Measurements from ENCODE around the gene TMX1. TPM values are rescaled to one million over a fixed set of nuclear protein-coding genes. Genes with fewer than 3 reads are reported as not detected.

The TMX1 gene
- total and polyA plus RNA-seq, 5 donors = 4.3 to 12.5 (median 9.9) TPM

GRCh38 chr14:51242545-51243490 lies 2.8 kb downstream of the TMX1 start:
- H3K27ac ChIP-seq (ENCODE audit: low read length) = no peak overlapping the region
- H3K9me3 ChIP-seq (ENCODE audit: control insufficient read depth, low read length) = no peaks in the 10 kb centered on the region
- ATAC-seq = no peak
- no peaks in the 10 kb centered on the region for H3K27me3 ChIP-seq (ENCODE audit: control insufficient read depth, insufficient read depth)
- intact Hi-C loops (cut with DNase I) = no loop called here
- H3K4me3 ChIP-seq (ENCODE audit: low read length) = no peak overlapping the region
- peaks cover 2% of the 10 kb centered on the region for H3K4me1 ChIP-seq (ENCODE audit: control insufficient read depth, insufficient read depth, low read length)
- 63% methylated on average over 7 of the region's 7 CpGs for WGBS
- DNase-seq = no peak

- Histone ChIP-seq H3K4me3 (ENCODE audit: low read length) (no peak overlapping the region), H3K27ac (ENCODE audit: low read length) (no peak overlapping the region), H3K4me1 (ENCODE audit: control insufficient read depth, insufficient read depth, low read length) (peaks cover 2% of the 10 kb centered on the region), H3K9me3 (ENCODE audit: control insufficient read depth, low read length) (no peaks in the 10 kb centered on the region), H3K27me3 (ENCODE audit: control insufficient read depth, insufficient read depth) (no peaks in the 10 kb centered on the region)
- intact Hi-C loops (cut with DNase I) = no loop called here
- DNase-seq (no peak), ATAC-seq (no peak)
- 95% methylated on average over 5 of the region's 5 CpGs for WGBS
Observed at GRCh38 chr14:51244591-51244990, 4.5 kb downstream of the TMX1 start.

GRCh38 chr14:51246032-51246431 lies 6.0 kb downstream of the TMX1 start:
- Histone ChIP-seq H3K4me3 (ENCODE audit: low read length) (no peak overlapping the region), H3K9me3 (ENCODE audit: control insufficient read depth, low read length) (no peaks in the 10 kb centered on the region), H3K27me3 (ENCODE audit: control insufficient read depth, insufficient read depth) (no peaks in the 10 kb centered on the region), H3K4me1 (ENCODE audit: control insufficient read depth, insufficient read depth, low read length) (peaks cover 2% of the 10 kb centered on the region), H3K27ac (ENCODE audit: low read length) (no peak overlapping the region)
- 67% methylated on average over 4 of the region's 4 CpGs for WGBS
- intact Hi-C loops (cut with DNase I) = no loop called here
- DNase-seq (no peak), ATAC-seq (no peak)

DNA sequence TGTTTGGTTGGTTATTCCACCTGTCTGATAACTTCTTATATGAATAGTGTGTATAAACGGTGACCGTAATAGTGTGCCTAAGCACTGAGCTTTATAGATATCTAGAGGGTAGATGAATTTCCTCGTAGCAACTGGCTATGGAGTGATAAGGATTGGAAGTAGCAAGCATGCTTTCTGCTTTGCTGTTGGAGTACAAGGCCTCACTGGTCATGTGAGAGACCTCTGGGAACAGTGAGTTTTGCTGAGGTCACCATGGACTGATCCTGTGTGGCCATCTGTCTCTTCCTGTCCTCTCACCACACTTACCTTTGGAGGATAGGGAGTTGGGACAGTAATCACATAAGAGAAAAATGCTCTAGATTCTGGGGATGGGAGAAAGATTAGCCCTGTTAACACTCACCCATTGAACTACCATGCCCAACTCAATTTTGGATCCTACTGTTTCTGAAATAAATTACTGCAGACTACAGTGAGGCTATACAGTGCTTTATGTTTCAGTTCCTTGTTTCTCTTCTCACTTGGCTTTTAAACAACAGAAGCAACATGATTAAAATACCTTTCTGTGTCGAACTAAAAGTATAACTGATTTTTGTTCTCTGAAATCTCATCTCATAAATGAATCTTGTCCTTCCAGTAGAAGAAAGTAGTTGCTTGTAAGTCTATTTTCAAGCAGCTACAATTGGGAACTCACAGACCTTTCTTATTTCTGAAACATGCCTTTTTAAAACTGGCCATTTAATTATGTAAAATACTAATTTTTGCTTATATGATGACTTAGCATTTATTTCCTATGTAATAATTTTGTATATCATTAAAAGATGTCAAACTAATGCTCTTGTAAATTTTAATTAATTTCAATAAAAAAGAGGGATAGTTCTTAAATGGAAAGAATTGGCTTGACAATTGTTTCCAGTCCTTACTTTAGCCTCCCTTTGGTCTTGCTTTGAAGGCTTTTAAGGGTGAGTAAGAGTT lies 8.3 kb downstream of the TMX1 start:
- ATAC-seq (no peak), DNase-seq (no peak)
- Histone ChIP-seq H3K9me3 (ENCODE audit: control insufficient read depth, low read length) (no peaks in the 10 kb centered on the region), H3K27ac (ENCODE audit: low read length) (no peak overlapping the region), H3K4me1 (ENCODE audit: control insufficient read depth, insufficient read depth, low read length) (no peaks in the 10 kb centered on the region), H3K27me3 (ENCODE audit: control insufficient read depth, insufficient read depth) (no peaks in the 10 kb centered on the region), H3K4me3 (ENCODE audit: low read length) (no peak overlapping the region)
- intact Hi-C loops (cut with DNase I) = no loop called here
- 76% methylated on average over 4 of the region's 4 CpGs for WGBS

- DNase-seq (no peak), ATAC-seq (no peak)
- H3K4me1 ChIP-seq (ENCODE audit: control insufficient read depth, insufficient read depth, low read length) = no peaks in the 10 kb centered on the region
- no peaks in the 10 kb centered on the region for H3K27me3 ChIP-seq (ENCODE audit: control insufficient read depth, insufficient read depth)
- intact Hi-C loops (cut with DNase I) = no loop called here
- no peak overlapping the region for H3K27ac ChIP-seq (ENCODE audit: low read length)
- 92% methylated on average over 4 of the region's 4 CpGs for WGBS
- H3K4me3 ChIP-seq (ENCODE audit: low read length) = no peak overlapping the region
- H3K9me3 ChIP-seq (ENCODE audit: control insufficient read depth, low read length) = no peaks in the 10 kb centered on the region
Observed at GRCh38 chr14:51251486-51251885, 11.4 kb downstream of the TMX1 start.

- DNase-seq (no peak), ATAC-seq (no peak)
- Histone ChIP-seq H3K27ac (ENCODE audit: low read length) (no peak overlapping the region), H3K9me3 (ENCODE audit: control insufficient read depth, low read length) (no peaks in the 10 kb centered on the region), H3K4me1 (ENCODE audit: control insufficient read depth, insufficient read depth, low read length) (no peaks in the 10 kb centered on the region), H3K27me3 (ENCODE audit: control insufficient read depth, insufficient read depth) (no peaks in the 10 kb centered on the region), H3K4me3 (ENCODE audit: low read length) (no peak overlapping the region)
- intact Hi-C loops (cut with DNase I) = no loop called here
Observed at GRCh38 chr14:51253880-51254279, 13.8 kb downstream of the TMX1 start.

DNA sequence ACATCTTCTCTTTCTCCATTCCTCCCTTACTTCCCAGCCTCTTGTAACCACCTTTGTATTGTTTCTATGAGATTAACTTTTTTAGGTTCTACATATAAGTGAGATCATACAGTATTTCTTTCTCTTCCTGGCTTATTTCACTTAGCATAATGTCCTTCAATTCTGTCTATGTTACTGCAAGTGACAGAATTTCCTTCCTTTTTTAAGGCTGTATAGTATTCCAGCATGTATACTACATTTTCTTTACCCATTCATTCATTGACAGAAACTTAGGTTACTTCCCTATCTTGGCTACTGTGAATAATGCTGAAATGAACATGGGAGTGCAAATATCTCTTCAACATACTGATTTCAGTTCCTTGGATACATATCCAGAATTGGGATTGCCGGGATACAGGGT lies 18.2 kb downstream of the TMX1 start:
- Histone ChIP-seq H3K27me3 (ENCODE audit: control insufficient read depth, insufficient read depth) (no peaks in the 10 kb centered on the region), H3K4me3 (ENCODE audit: low read length) (no peak overlapping the region), H3K27ac (ENCODE audit: low read length) (no peak overlapping the region), H3K4me1 (ENCODE audit: control insufficient read depth, insufficient read depth, low read length) (no peaks in the 10 kb centered on the region), H3K9me3 (ENCODE audit: control insufficient read depth, low read length) (no peaks in the 10 kb centered on the region)
- 99% methylated on average over 1 of the region's 1 CpG for WGBS
- ATAC-seq = no peak
- intact Hi-C loops (cut with DNase I) = no loop called here
- DNase-seq = no peak

GRCh38 chr14:51258788-51259187 lies 18.7 kb downstream of the TMX1 start:
- intact Hi-C loops (cut with DNase I) = no loop called here
- Histone ChIP-seq H3K9me3 (ENCODE audit: control insufficient read depth, low read length) (no peaks in the 10 kb centered on the region), H3K27ac (ENCODE audit: low read length) (no peak overlapping the region), H3K27me3 (ENCODE audit: control insufficient read depth, insufficient read depth) (no peaks in the 10 kb centered on the region), H3K4me3 (ENCODE audit: low read length) (no peak overlapping the region), H3K4me1 (ENCODE audit: control insufficient read depth, insufficient read depth, low read length) (no peaks in the 10 kb centered on the region)
- DNase-seq (no peak), ATAC-seq (no peak)

DNA sequence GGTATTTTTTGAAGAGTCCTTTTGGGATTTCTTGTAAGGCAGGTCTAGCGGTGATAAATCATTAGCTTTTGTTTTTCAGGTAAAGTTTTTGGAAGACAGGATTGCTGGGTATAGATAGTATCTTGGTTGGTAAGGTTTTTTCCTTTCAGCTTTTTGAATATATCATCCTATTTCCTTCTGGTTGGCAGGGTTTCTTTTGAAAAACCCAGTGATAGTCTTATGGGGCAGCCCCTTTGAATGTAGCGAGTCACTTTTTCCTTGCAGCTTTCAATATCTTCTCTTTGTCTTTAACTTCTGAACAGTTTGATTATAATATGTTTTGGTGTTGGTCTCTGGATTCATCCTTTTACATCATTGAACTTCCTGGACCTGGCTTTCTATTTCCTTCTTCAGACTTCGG lies 20.2 kb downstream of the TMX1 start:
- intact Hi-C loops (cut with DNase I) = no loop called here
- WGBS = 95% methylated on average over 3 of the region's 3 CpGs
- no peak for DNase-seq
- Histone ChIP-seq H3K4me1 (ENCODE audit: control insufficient read depth, insufficient read depth, low read length) (no peaks in the 10 kb centered on the region), H3K27ac (ENCODE audit: low read length) (no peak overlapping the region), H3K9me3 (ENCODE audit: control insufficient read depth, low read length) (no peaks in the 10 kb centered on the region), H3K4me3 (ENCODE audit: low read length) (no peak overlapping the region), H3K27me3 (ENCODE audit: control insufficient read depth, insufficient read depth) (no peaks in the 10 kb centered on the region)
- ATAC-seq = no peak

GRCh38 chr14:51261151-51261550 lies 21.1 kb downstream of the TMX1 start:
- Histone ChIP-seq H3K9me3 (ENCODE audit: control insufficient read depth, low read length) (no peaks in the 10 kb centered on the region), H3K4me3 (ENCODE audit: low read length) (no peak overlapping the region), H3K4me1 (ENCODE audit: control insufficient read depth, insufficient read depth, low read length) (no peaks in the 10 kb centered on the region), H3K27ac (ENCODE audit: low read length) (no peak overlapping the region), H3K27me3 (ENCODE audit: control insufficient read depth, insufficient read depth) (no peaks in the 10 kb centered on the region)
- intact Hi-C loops (cut with DNase I) = no loop called here
- WGBS = 87% methylated on average over 2 of the region's 2 CpGs
- no peak for ATAC-seq
- DNase-seq = no peak

DNA sequence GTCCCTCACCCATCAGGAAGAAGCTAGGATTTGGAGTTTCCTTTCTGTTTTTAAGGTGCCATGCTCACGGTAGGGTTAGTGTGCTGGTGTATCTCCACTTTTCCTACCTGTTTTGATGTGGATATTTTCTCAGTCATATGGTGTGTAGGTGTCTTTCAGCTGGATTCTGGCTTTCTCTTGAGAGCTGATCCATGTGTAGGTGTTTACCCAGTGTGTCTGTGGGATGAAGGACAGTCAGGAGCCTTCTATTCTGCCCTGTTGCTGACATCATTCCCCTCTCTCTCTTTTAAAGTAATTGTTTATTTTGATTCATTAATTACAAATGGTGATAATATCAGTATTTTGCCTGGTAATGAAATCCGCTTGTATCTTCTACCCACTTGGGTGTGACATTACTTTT lies 22.8 kb downstream of the TMX1 start:
- H3K4me3 ChIP-seq (ENCODE audit: low read length) = no peak overlapping the region
- no peaks in the 10 kb centered on the region for H3K4me1 ChIP-seq (ENCODE audit: control insufficient read depth, insufficient read depth, low read length)
- WGBS = 91% methylated on average over 2 of the region's 2 CpGs
- H3K27me3 ChIP-seq (ENCODE audit: control insufficient read depth, insufficient read depth) = no peaks in the 10 kb centered on the region
- ATAC-seq = no peak
- H3K27ac ChIP-seq (ENCODE audit: low read length) = no peak overlapping the region
- DNase-seq = no peak
- H3K9me3 ChIP-seq (ENCODE audit: control insufficient read depth, low read length) = no peaks in the 10 kb centered on the region
- intact Hi-C loops (cut with DNase I) = no loop called here

Measured in right cardiac atrium (tissue), 5 donors.